ENCODE results near the gene TFF3. TPM values are rescaled to one million over a fixed set of nuclear protein-coding genes. Genes with fewer than 3 reads are reported as not detected.

The TFF3 gene
- total RNA-seq, 1 experiment from 2014 or later: not detected

DNA sequence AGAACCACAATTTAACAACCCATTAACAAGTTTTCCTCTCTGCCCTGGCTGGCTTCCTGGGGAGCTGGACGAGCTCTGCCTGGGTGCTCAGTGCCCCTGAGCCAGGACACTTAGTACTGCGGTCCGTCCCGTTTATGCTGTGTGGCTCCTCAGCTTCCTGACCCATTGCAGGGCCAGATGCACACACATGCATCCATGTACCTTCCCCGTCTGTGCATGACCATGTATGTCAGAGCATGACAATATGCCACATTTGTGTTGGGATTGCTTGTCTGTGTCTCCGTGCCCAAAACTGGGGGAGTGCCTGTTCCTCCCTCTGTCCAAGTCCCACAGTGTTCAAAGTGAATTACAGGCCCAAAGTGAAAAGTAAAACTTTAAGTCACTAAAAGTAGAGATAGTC, 9.7 kb upstream of the TFF3 start:
- Histone ChIP-seq H3K27me3 (ENCODE audit: insufficient read depth, low read depth) (no peaks in the 10 kb centered on the region), H3K36me3 (ENCODE audit: low read depth) (no peaks in the 10 kb centered on the region), H3K4me2 (no peak overlapping the region), H4K20me1 (ENCODE audit: insufficient read depth) (no peaks in the 10 kb centered on the region), H3K4me1 (replicated peaks; ENCODE audit: insufficient read depth) (no peaks in the 10 kb centered on the region), H2AFZ (no peak overlapping the region), H3K27ac (no peak overlapping the region), H3K9me3 (ENCODE audit: insufficient read depth, low read depth) (no peaks in the 10 kb centered on the region), H3F3A (ENCODE audit: insufficient read depth, low read depth) (no peaks in the 10 kb centered on the region), H3K9me2 (ENCODE audit: insufficient read depth) (no peaks in the 10 kb centered on the region), H3K79me2 (ENCODE audit: low read depth) (no peaks in the 10 kb centered on the region), H3K4me3 (no peak overlapping the region)
- DNase-seq: no peak
- no TSS peak for BruUV-seq (replicated peaks)
- ChIA-PET CTCF (no interaction called here), POLR2A (ENCODE audit: unreplicated experiment) (no interaction called here)
- TF ChIP-seq, protein P1, sequence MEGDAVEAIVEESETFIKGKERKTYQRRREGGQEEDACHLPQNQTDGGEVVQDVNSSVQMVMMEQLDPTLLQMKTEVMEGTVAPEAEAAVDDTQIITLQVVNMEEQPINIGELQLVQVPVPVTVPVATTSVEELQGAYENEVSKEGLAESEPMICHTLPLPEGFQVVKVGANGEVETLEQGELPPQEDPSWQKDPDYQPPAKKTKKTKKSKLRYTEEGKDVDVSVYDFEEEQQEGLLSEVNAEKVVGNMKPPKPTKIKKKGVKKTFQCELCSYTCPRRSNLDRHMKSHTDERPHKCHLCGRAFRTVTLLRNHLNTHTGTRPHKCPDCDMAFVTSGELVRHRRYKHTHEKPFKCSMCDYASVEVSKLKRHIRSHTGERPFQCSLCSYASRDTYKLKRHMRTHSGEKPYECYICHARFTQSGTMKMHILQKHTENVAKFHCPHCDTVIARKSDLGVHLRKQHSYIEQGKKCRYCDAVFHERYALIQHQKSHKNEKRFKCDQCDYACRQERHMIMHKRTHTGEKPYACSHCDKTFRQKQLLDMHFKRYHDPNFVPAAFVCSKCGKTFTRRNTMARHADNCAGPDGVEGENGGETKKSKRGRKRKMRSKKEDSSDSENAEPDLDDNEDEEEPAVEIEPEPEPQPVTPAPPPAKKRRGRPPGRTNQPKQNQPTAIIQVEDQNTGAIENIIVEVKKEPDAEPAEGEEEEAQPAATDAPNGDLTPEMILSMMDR (conservative IDR thresholded peaks at IDR 0.05): no peak
- TF ChIP-seq EZH2 (IDR thresholded peaks at IDR 0.05; ENCODE audit: low read depth): no peak
- intact Hi-C loops (cut with micrococcal nuclease; ENCODE audit: unreplicated experiment): no loop called here

DNA sequence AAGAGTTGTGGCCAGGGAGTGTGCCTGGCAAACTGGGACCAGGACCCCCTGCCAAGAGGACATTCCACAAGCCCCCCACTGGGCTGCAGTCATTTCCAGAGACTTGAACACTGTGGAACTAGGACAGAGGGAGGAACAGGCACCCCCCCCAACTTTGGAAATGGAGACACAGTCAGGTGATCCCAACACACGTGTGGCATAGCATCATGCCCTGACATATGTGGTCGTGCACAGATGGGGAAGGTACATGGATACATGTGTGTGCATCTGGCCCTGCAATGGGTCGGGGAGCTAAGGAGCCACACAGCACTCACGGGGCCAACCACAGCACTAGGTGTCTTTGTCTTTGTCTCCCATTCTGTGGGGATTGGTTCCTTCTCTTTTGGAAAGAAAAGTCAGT, 6.6 kb upstream of the TFF3 start:
- H3F3A ChIP-seq (ENCODE audit: insufficient read depth, low read depth): no peaks in the 10 kb centered on the region
- H3K4me2 ChIP-seq: no peak overlapping the region
- no peak overlapping the region for H3K4me3 ChIP-seq
- H3K79me2 ChIP-seq (ENCODE audit: low read depth): no peaks in the 10 kb centered on the region
- intact Hi-C loops (cut with micrococcal nuclease; ENCODE audit: unreplicated experiment): no loop called here
- no TSS peak for BruUV-seq (replicated peaks)
- POLR2A ChIA-PET (ENCODE audit: unreplicated experiment): no interaction called here
- H3K9me3 ChIP-seq (ENCODE audit: insufficient read depth, low read depth): no peaks in the 10 kb centered on the region
- H3K27ac ChIP-seq: no peak overlapping the region
- DNase-seq: no peak
- no peak for TF ChIP-seq EZH2 (IDR thresholded peaks at IDR 0.05; ENCODE audit: low read depth)
- TF ChIP-seq, protein P1 (conservative IDR thresholded peaks at IDR 0.05): no peak
- no peaks in the 10 kb centered on the region for H3K9me2 ChIP-seq (ENCODE audit: insufficient read depth)
- CTCF ChIA-PET: no interaction called here
- no peaks in the 10 kb centered on the region for H3K27me3 ChIP-seq (ENCODE audit: insufficient read depth, low read depth)
- no peaks in the 10 kb centered on the region for H4K20me1 ChIP-seq (ENCODE audit: insufficient read depth)
- H3K4me1 ChIP-seq (replicated peaks; ENCODE audit: insufficient read depth): no peaks in the 10 kb centered on the region
- no peaks in the 10 kb centered on the region for H3K36me3 ChIP-seq (ENCODE audit: low read depth)
- H2AFZ ChIP-seq: no peak overlapping the region

DNA sequence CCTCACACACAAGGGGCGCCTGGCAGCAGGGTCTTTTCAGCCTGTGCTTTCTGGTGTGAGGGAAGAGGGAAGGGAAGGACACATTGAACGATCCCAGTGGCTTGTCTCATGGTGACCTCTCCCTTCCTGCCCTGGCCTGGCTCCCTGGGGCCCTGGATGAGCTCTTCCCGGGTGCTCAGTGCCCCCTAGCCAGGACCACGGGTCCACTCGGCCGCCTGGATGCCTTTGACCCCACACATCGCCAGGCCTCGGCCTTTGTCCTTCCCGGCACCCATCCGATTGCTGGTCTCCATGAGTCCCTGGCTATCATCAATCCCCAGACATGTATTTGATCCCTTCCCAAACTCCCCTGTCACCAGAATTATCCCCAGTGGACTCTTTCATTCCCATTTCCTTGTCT, 6.0 kb upstream of the TFF3 start:
- ChIA-PET POLR2A (ENCODE audit: unreplicated experiment) (no interaction called here), CTCF (no interaction called here)
- Histone ChIP-seq H3K36me3 (ENCODE audit: low read depth) (no peaks in the 10 kb centered on the region), H3K27me3 (ENCODE audit: insufficient read depth, low read depth) (no peaks in the 10 kb centered on the region), H3K79me2 (ENCODE audit: low read depth) (no peaks in the 10 kb centered on the region), H3K9me2 (ENCODE audit: insufficient read depth) (no peaks in the 10 kb centered on the region), H3K4me1 (replicated peaks; ENCODE audit: insufficient read depth) (no peaks in the 10 kb centered on the region), H2AFZ (no peak overlapping the region), H3F3A (ENCODE audit: insufficient read depth, low read depth) (no peaks in the 10 kb centered on the region), H3K27ac (no peak overlapping the region), H3K4me2 (no peak overlapping the region), H4K20me1 (ENCODE audit: insufficient read depth) (no peaks in the 10 kb centered on the region), H3K4me3 (no peak overlapping the region), H3K9me3 (ENCODE audit: insufficient read depth, low read depth) (no peaks in the 10 kb centered on the region)
- no peak for DNase-seq
- intact Hi-C loops (cut with micrococcal nuclease; ENCODE audit: unreplicated experiment): no loop called here
- TF ChIP-seq, protein P1 (conservative IDR thresholded peaks at IDR 0.05): no peak
- no peak for TF ChIP-seq EZH2 (IDR thresholded peaks at IDR 0.05; ENCODE audit: low read depth)
- BruUV-seq (replicated peaks): no TSS peak
